IgD-negative memory B cell (primary cell): Measurements from ENCODE around the gene KDM2A. TPM values are rescaled to one million over a fixed set of nuclear protein-coding genes. Genes with fewer than 3 reads are reported as not detected.
A peak's percentile ranks its signal among the peaks of the same experiment; 100 is the strongest.
"Not testable (repeated sequence)": the region's sequence is repeated elsewhere in the genome, so short reads cannot be mapped to it uniquely, and the experiment has no call there.

ENCODE experiments used
- H3K27ac Mint-ChIP-seq, 3 donors: one replicate each; pipeline ENCODE4 v1.8.0; 2020 to 2022; ENCODE audit warnings: mild to moderate bottlenecking in 3 of 3, mixed read lengths in 3 of 3, moderate library complexity in 1 of 3
- H3K27me3 Mint-ChIP-seq: one replicate; pipeline ENCODE4 v1.8.0; 2021; ENCODE audit warnings: mixed read lengths
- H3K36me3 Mint-ChIP-seq: one replicate; pipeline ENCODE4 v1.8.0; 2020; ENCODE audit warnings: mild to moderate bottlenecking, mixed read lengths
- H3K4me1 Mint-ChIP-seq, 3 donors: one replicate each; pipeline ENCODE4 v1.8.0; 2020 to 2022; ENCODE audit warnings: mixed read lengths in 3 of 3, mild to moderate bottlenecking in 1 of 3
- H3K4me3 Mint-ChIP-seq, 4 donors: one replicate each; pipeline ENCODE4 v1.8.0; 2020 to 2022; ENCODE audit warnings: mild to moderate bottlenecking in 4 of 4, mixed read lengths in 4 of 4, moderate library complexity in 3 of 4
- H3K9me3 Mint-ChIP-seq, 3 donors: one replicate each; pipeline ENCODE4 v1.8.0; 2020 to 2021; ENCODE audit warnings: mixed read lengths in 3 of 3, mild to moderate bottlenecking in 1 of 3
- polyA plus RNA-seq: library from polyadenylated mRNA; unstranded; fragments of 300-500 nt; fragmentation: Illumina TruSeq; gene quantifications from one replicate; pipeline ENCODE4 v1.2.3, GENCODE V29; 2021

The KDM2A gene
- polyA plus RNA-seq, 1 donor from 2014 or later = 25.1 TPM

GRCh38 chr11:67102664-67103063, 16.4 kb upstream of the KDM2A start:
- no peak overlapping the region for H3K4me3 Mint-ChIP-seq
- H3K27ac Mint-ChIP-seq = no peak overlapping the region
- H3K36me3 Mint-ChIP-seq = no peaks in the 10 kb centered on the region

GRCh38 chr11:67105964-67106363, 13.1 kb upstream of the KDM2A start:
- Mint-ChIP-seq H3K4me3 (no peak overlapping the region), H3K27me3 (no peaks in the 10 kb centered on the region), H3K36me3 (no peaks in the 10 kb centered on the region), H3K4me1 (peaks cover 0 to 2% (median 2%) of the 10 kb centered on the region in 3 donors), H3K27ac (no peak overlapping the region), H3K9me3 (no peaks in the 10 kb centered on the region)

More at GRCh38 chr11:67102664-67103063, 16.4 kb upstream of the KDM2A start:
- Mint-ChIP-seq H3K4me1 (peaks cover 4 to 14% (median 8%) of the 10 kb centered on the region in 3 donors), H3K27me3 (no peaks in the 10 kb centered on the region), H3K9me3 (no peaks in the 10 kb centered on the region)

- no peak overlapping the region for H3K27ac Mint-ChIP-seq
Measured at GRCh38 chr11:67111261-67111660, 7.8 kb upstream of the KDM2A start.

GRCh38 chr11:67113231-67113721, 5.8 kb upstream of the KDM2A start:
- Mint-ChIP-seq H3K36me3 (peaks cover 2% of the 10 kb centered on the region), H3K4me3 (peak overlapping the region in 3 of 4 donors; percentile 86 to 91 (median 87)), H3K27me3 (no peaks in the 10 kb centered on the region), H3K27ac (peak overlapping the region; percentile 87 to 93 (median 88)), H3K4me1 (peaks cover 14 to 20% (median 18%) of the 10 kb centered on the region in 3 donors), H3K9me3 (no peaks in the 10 kb centered on the region)

More at GRCh38 chr11:67111261-67111660, 7.8 kb upstream of the KDM2A start:
- Mint-ChIP-seq H3K9me3 (no peaks in the 10 kb centered on the region), H3K27me3 (no peaks in the 10 kb centered on the region), H3K4me3 (no peak overlapping the region), H3K36me3 (peaks cover 2% of the 10 kb centered on the region), H3K4me1 (peaks cover 13 to 16% (median 14%) of the 10 kb centered on the region in 3 donors)

DNA sequence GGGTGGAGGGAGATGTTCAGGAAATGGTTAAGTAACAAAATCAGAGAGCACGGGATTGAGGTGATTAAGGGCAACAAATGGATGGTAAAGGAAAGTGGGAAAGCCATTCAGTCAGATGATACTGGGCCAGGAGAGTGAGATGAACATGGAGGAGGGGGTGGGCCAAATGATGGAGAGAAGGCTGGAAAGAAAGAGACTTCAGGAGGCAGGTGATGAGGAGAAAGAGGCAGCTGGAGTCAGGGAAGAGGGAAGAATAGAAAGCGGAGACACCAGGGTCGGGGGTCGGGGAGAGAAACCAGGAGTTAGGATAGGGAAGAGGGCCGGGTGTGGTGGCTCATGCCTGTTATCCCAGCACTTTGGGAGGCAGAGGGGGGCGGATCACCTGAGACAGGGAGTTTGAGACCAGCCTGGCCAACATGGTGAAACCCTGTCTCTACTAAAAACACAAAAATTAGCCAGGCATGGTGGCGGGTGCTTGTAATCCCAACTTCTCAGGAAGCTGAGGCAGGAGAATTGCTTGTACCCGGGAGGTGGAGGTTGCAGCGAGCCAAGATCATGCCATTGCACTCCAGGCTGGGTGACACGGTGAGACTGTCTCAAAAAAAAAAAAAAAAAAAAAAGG, 4.7 kb upstream of the KDM2A start:
- H3K9me3 Mint-ChIP-seq = no peaks in the 10 kb centered on the region
- H3K27me3 Mint-ChIP-seq = no peaks in the 10 kb centered on the region
- H3K4me3 Mint-ChIP-seq = peak overlapping the region in 2 of 4 donors; percentile 65 to 77
- H3K4me1 Mint-ChIP-seq = peaks cover 14 to 20% (median 18%) of the 10 kb centered on the region in 3 donors
- peaks cover 2% of the 10 kb centered on the region for H3K36me3 Mint-ChIP-seq
- H3K27ac Mint-ChIP-seq = no peak overlapping the region

GRCh38 chr11:67116758-67117105, 2.3 kb upstream of the KDM2A start:
- Mint-ChIP-seq H3K27ac (peak overlapping the region in 2 of 3 donors; percentile 5 to 95), H3K4me1 (peaks cover 26 to 29% (median 27%) of the 10 kb centered on the region in 3 donors)

DNA sequence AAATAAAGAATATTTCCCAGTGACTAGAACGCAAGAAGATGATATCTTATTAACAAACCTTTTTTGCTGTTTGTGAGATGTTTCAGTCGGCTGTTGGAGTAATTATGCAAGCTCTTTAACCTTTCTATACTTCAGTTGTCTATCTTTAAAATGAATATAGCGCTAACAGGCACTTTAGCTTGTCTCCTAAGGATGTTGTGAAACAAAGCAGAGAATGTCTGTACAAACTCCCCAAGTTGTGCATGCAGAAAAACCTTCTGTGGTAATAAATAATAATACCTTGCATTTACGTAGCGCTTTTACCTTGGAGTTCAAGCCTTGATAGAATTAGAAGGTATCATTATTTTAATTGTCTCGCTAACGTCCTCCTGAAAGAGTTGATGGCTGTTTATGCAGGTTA, 1.9 kb upstream of the KDM2A start:
- Mint-ChIP-seq H3K36me3 (peaks cover 2% of the 10 kb centered on the region), H3K27ac (peak overlapping the region in 2 of 3 donors; percentile 41 to 95), H3K9me3 (no peaks in the 10 kb centered on the region)

More at GRCh38 chr11:67116758-67117105, 2.3 kb upstream of the KDM2A start:
- Mint-ChIP-seq H3K27me3 (no peaks in the 10 kb centered on the region), H3K9me3 (no peaks in the 10 kb centered on the region), H3K4me3 (peak overlapping the region; percentile 5 to 95 (median 51)), H3K36me3 (peaks cover 2% of the 10 kb centered on the region)

DNA sequence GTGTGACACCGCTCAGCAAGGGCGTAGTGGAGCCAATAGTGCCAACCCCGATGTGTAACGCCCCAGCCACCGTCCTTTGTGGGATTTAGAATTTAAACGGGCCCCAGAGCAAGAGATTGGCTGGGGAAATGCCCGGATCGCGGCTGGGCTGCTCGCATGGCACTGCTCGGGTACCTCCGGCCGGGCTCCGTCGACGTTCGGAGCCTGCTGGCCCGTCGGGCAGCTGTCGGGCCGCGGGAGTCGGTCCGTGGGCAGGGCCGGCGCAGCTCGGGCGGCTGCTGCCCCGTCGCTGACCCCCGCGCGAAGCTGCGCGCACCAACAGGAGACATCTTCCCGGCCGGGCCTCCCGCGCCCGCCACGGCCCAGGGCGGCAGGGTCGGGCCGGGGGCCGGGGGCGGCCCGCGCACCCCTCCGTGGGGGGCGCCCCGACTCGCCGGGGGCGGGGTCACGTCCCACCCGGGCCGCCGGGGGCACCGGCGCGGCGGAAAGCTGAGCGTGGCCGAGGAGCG, 1.3 kb upstream of the KDM2A start:
- Mint-ChIP-seq H3K9me3 (no peaks in the 10 kb centered on the region), H3K27ac (peak overlapping the region; percentile 41 to 95 (median 86)), H3K4me3 (peak overlapping the region; percentile 75 to 95 (median 88)), H3K4me1 (peaks cover 26 to 31% (median 30%) of the 10 kb centered on the region in 3 donors), H3K27me3 (no peaks in the 10 kb centered on the region), H3K36me3 (peaks cover 2% of the 10 kb centered on the region)

More for the DNA sequence above, 1.9 kb upstream of the KDM2A start:
- Mint-ChIP-seq H3K4me3 (peak overlapping the region; percentile 75 to 95 (median 88)), H3K27me3 (no peaks in the 10 kb centered on the region), H3K4me1 (peaks cover 26 to 31% (median 30%) of the 10 kb centered on the region in 3 donors)

- peaks cover 2% of the 10 kb centered on the region for H3K36me3 Mint-ChIP-seq
- H3K4me1 Mint-ChIP-seq = peaks cover 24 to 27% (median 27%) of the 10 kb centered on the region in 3 donors
- no peaks in the 10 kb centered on the region for H3K9me3 Mint-ChIP-seq
- H3K27me3 Mint-ChIP-seq = no peaks in the 10 kb centered on the region
- peak overlapping the region in 1 of 3 donors; percentile 80 for H3K27ac Mint-ChIP-seq
- peak overlapping the region; percentile 72 to 94 (median 92) for H3K4me3 Mint-ChIP-seq
Measured at GRCh38 chr11:67118181-67118766, 789 bp upstream of the KDM2A start.

DNA sequence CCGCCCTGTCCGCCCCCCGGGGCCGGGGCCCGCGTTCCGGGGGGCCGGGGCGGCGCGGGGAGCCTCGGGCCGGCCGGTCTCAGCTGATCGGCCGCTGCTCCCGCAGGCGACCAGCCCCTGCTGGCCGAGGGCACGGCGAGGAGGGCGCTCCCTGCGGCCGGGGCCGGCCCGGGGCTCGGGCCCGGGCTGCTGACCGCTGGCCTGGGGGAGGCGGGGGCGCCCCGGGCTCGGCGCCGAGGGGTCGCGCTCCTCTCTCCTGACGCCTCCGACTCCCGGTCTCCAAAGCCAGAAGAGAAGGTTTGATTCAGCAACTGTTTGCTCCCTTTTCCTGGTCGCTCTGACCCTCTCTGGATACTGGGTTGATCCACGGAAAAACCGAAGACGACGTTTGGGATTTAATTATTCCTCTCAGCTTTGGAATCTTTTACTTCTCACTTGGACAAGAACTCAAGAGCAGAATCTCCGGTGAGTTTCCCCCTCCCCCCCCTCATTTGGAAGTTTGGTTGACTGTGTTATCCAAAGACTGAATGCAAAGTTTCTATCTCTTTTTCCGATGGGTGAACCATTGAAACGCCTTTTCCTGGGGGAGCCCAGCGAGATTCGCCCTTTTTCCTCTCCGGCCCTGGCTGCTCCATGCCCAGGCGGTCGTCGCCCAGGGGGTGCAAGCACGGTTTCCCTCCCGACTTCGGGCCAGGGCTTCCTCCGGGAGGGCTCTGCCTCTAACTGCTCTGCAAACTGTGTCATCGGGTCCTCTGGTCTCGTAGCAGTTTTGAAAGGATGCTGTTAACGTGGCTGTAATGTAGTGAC, 725 bp downstream of the KDM2A start:
- H3K9me3 Mint-ChIP-seq = no peaks in the 10 kb centered on the region
- H3K4me3 Mint-ChIP-seq = peak overlapping the region; percentile 94 to 98 (median 96)
- H3K4me1 Mint-ChIP-seq = peaks cover 21 to 24% (median 23%) of the 10 kb centered on the region in 3 donors
- peak overlapping the region; percentile 90 to 97 (median 92) for H3K27ac Mint-ChIP-seq
- no peaks in the 10 kb centered on the region for H3K27me3 Mint-ChIP-seq
- H3K36me3 Mint-ChIP-seq = no peaks in the 10 kb centered on the region

DNA sequence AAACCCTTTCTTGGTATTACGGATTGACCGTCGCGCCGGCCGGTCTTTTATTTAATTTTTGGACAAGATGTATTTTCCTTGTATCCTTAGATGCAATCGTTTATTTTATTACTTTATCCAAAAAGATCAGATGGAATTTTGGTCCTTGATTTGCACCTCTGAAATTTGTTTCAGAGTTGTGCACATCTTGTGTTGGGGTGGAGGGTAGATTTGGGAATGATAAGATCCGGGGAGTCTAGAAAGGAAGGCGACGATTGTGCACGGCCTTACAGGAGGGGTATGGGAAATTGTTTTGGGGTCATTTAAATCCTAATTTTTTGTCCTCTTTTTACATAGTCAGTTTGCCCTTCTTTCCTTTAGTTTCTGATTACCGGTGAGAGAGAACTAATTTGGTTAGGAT, 1.4 kb downstream of the KDM2A start:
- H3K36me3 Mint-ChIP-seq = no peaks in the 10 kb centered on the region
- peaks cover 19 to 20% (median 20%) of the 10 kb centered on the region in 3 donors for H3K4me1 Mint-ChIP-seq
- peak overlapping the region; percentile 90 to 97 (median 92) for H3K27ac Mint-ChIP-seq
- no peaks in the 10 kb centered on the region for H3K27me3 Mint-ChIP-seq
- H3K9me3 Mint-ChIP-seq = no peaks in the 10 kb centered on the region
- H3K4me3 Mint-ChIP-seq = peak overlapping the region; percentile 91 to 98 (median 96)

DNA sequence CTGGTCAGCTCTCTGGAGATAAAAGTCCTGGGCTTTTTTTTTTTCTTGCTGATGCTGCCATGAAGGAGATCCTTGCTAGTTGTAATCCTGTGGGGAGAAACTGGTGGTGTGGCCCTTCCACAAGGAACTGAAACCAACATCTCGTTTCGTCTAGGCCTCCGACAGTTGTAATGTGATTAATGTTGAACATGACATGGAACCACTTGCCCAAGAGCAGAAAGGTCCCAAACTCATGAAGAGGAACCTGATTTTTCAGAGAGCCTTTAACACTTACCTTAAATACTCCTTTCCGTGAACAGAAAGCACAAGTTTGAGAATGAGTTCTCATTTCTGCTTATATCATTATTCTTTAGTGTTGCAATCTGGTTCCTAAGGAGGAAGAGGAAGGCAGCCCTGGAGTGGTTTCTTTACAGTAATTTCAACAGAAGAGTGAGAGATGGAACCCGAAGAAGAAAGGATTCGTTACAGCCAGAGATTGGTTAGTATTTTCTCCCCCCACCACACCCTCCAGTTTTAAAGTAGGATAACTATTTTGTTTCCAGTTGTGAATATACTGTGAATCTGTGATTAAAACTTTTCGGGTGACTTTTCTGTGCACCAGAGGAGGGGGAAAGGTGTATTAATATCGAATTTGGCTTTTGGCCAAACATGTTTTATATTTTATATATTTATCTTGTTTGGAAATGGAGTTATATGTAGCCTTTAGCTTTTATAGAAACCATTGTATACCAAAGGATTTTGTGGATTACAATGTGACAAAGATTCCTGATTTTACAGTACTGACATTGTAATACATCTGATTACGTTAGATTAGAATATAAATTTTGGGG, 2.0 kb downstream of the KDM2A start:
- H3K27ac Mint-ChIP-seq = peak overlapping the region; percentile 90 to 97 (median 92)
- peak overlapping the region; percentile 91 to 98 (median 96) for H3K4me3 Mint-ChIP-seq
- H3K27me3 Mint-ChIP-seq = no peaks in the 10 kb centered on the region
- H3K9me3 Mint-ChIP-seq = no peaks in the 10 kb centered on the region
- no peaks in the 10 kb centered on the region for H3K36me3 Mint-ChIP-seq
- H3K4me1 Mint-ChIP-seq = peaks cover 16 to 19% (median 18%) of the 10 kb centered on the region in 3 donors

DNA sequence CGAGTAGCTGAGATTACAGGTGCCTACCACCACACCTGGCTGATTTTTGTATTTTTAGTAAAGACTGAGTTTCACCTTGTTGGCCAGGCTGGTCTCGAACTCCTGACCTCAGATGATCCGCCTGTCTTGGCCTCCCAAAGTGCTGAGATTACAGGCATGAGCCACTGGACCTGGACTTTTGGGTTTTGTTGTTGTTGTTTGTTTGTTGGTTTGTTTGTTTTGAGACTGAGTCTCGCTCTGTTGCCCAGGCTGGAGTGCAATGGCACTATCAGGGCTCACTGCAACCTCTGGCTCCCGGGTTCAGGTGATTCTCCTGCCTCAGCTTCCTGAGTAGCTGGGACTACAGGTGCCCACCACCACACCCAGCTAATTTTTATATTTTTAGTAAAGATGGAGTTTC, 4.7 kb downstream of the KDM2A start:
- H3K27me3 Mint-ChIP-seq, H3K4me3 Mint-ChIP-seq, H3K9me3 Mint-ChIP-seq, H3K27ac Mint-ChIP-seq, H3K36me3 Mint-ChIP-seq: not testable (repeated sequence)
- peaks cover 18 to 25% (median 24%) of the 10 kb centered on the region in 3 donors for H3K4me1 Mint-ChIP-seq

DNA sequence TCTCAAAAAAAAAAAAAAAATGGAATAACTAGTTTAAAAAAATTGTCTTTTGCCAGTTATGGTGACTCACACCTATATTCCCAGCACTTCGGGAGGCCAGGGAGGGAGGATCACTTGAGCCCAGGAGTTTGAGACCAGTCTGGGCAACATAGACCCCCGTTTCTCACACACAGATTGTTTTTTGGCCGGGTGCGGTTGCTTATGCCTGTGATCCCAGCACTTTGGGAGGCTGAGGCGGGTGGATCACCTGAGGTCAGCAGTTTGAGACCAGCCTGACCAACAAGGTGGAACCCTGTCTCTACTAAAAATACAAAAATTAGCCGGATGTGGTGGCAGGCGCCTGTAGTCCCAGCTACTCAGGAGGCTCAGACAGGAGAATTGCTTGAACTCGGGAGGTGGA, 7.2 kb downstream of the KDM2A start:
- not testable (repeated sequence) for H3K36me3 Mint-ChIP-seq, H3K27ac Mint-ChIP-seq, H3K27me3 Mint-ChIP-seq, H3K4me3 Mint-ChIP-seq, H3K9me3 Mint-ChIP-seq
- peaks cover 18 to 26% (median 20%) of the 10 kb centered on the region in 3 donors for H3K4me1 Mint-ChIP-seq
